Measurements from ENCODE around the gene RFFL.

Gene RFFL

GRCh38 chr17:35052780-35053179 lies 10.7 kb downstream of the RFFL start:
- TF ChIP-seq CTCF (conservative IDR thresholded peaks at IDR 0.05) (no peak), ZFX (IDR thresholded peaks at IDR 0.05) (no peak)
- no peak overlapping the region for H3K27ac ChIP-seq

GRCh38 chr17:35052241-35052610 lies 11.3 kb downstream of the RFFL start:
- H3K27ac ChIP-seq, result no peak overlapping the region
- TF ChIP-seq ZFX (IDR thresholded peaks at IDR 0.05) (no peak), CTCF (conservative IDR thresholded peaks at IDR 0.05) (no peak)

- H3K27ac ChIP-seq, result no peak overlapping the region
- TF ChIP-seq ZFX (IDR thresholded peaks at IDR 0.05) (no peak), CTCF (conservative IDR thresholded peaks at IDR 0.05) (no peak)
Measured at GRCh38 chr17:35051579-35052240, 11.8 kb downstream of the RFFL start.

GRCh38 chr17:35051183-35051578 lies 12.3 kb downstream of the RFFL start:
- H3K27ac ChIP-seq, result no peak overlapping the region
- TF ChIP-seq CTCF (conservative IDR thresholded peaks at IDR 0.05), result no peak
- TF ChIP-seq ZFX (IDR thresholded peaks at IDR 0.05), result no peak

GRCh38 chr17:35050170-35050569 lies 13.3 kb downstream of the RFFL start:
- no peak for TF ChIP-seq ZFX (IDR thresholded peaks at IDR 0.05)
- no peak for TF ChIP-seq CTCF (conservative IDR thresholded peaks at IDR 0.05)
- no peak overlapping the region for H3K27ac ChIP-seq

GRCh38 chr17:35048685-35049379 lies 14.7 kb downstream of the RFFL start:
- H3K27ac ChIP-seq, result no peak overlapping the region
- TF ChIP-seq CTCF (conservative IDR thresholded peaks at IDR 0.05), result no peak
- TF ChIP-seq ZFX (IDR thresholded peaks at IDR 0.05), result no peak

- no peak overlapping the region for H3K27ac ChIP-seq
- TF ChIP-seq ZFX (IDR thresholded peaks at IDR 0.05), result no peak
- no peak for TF ChIP-seq CTCF (conservative IDR thresholded peaks at IDR 0.05)
Measured at GRCh38 chr17:35046740-35047283, 16.7 kb downstream of the RFFL start.
